ENCODE results near the gene TRIM66. TPM values are rescaled to one million over a fixed set of nuclear protein-coding genes. Genes with fewer than 3 reads are reported as not detected.

The TRIM66 gene
- polyA plus RNA-seq, 2 of the 4 experiments (the other 2 are of a cell fraction) = 2.5 to 9.8 TPM

GRCh38 chr11:8717876-8718753 is 35.6 kb upstream of the TRIM66 start (continued):
- TF ChIP-seq CTCF (IDR thresholded peaks at IDR 0.05) (no peak), RCOR1 (IDR thresholded peaks at IDR 0.05; ENCODE audit: low read depth, low read length) (no peak), TP53 (CRISPR knock-in tag; IDR thresholded peaks at IDR 0.05) (no peak), RAD21 (conservative IDR thresholded peaks at IDR 0.05 in 1 of 2, IDR thresholded peaks at IDR 0.05 in 1 of 2) (peak in 1 of 2 experiments; percentile 23; a peak in 1 of 5 replicates), TFCP2L1 (CRISPR knock-in tag; IDR thresholded peaks at IDR 0.05) (no peak), NPAS2 (CRISPR knock-in tag; IDR thresholded peaks at IDR 0.05; ENCODE audit: borderline replicate concordance) (no peak), ATOH8 (CRISPR knock-in tag; IDR thresholded peaks at IDR 0.05; ENCODE audit: low read depth) (no peak), ESRRA (IDR thresholded peaks at IDR 0.05; ENCODE audit: borderline replicate concordance, low read length) (no peak), PBX3 (IDR thresholded peaks at IDR 0.05) (no peak), FOXS1 (CRISPR knock-in tag; IDR thresholded peaks at IDR 0.05) (no peak), JUN (IDR thresholded peaks at IDR 0.05) (peak in 1 of 2 experiments; percentile 50; a peak in 1 of 5 replicates), CBX2 (IDR thresholded peaks at IDR 0.05; ENCODE audit: borderline replicate concordance, low read depth) (no peak), E2F6 (IDR thresholded peaks at IDR 0.05; ENCODE audit: borderline replicate concordance, low read depth) (no peak), RARB (CRISPR knock-in tag; IDR thresholded peaks at IDR 0.05) (no peak)

- peaks cover 57% of the 10 kb centered on the region for H3K4me1 ChIP-seq
- H3K9me3 ChIP-seq = no peaks in the 10 kb centered on the region
- H3K4me2 ChIP-seq = peak overlapping the region; percentile 80
- FAIRE-seq (no peak), ATAC-seq (peak in 1 of 2 experiments; percentile 16; a peak in 3 of 6 replicates), DNase-seq (ENCODE audit: low read depth in 1 of 2, low spot score in 1 of 2) (no peak)
- no peak overlapping the region for H3K4me3 ChIP-seq
- peak overlapping the region; percentile 80 to 92 for H3K27ac ChIP-seq
- TF ChIP-seq E2F6 (IDR thresholded peaks at IDR 0.05; ENCODE audit: borderline replicate concordance, low read depth) (0 out of 2 replicates have a peak, but pooled peaks have one; percentile 14), CHD4 (IDR thresholded peaks at IDR 0.05; ENCODE audit: borderline replicate concordance) (no peak)
- ChIA-PET CTCF (interaction anchor here (0.8 to 1.7 kb wide), 3 partner anchors 9 to 242 kb away, joined by 3 to 4 read pairs (median 3); no protein-coding TSS in a partner anchor), POLR2A (interaction anchor here (0.6 to 3.0 kb wide), 2 partner anchors 29 to 153 kb away, joined by 5 to 13 read pairs; no protein-coding TSS in a partner anchor)
- WGBS (ENCODE audit: missing lambda C conversion rate) = 62% methylated on average over 7 of the region's 9 CpGs
Observed at GRCh38 chr11:8717544-8717875, 35.0 kb upstream of the TRIM66 start.

GRCh38 chr11:8715501-8715900 is 33.0 kb upstream of the TRIM66 start:
- ATAC-seq (no peak), DNase-seq (ENCODE audit: low read depth in 1 of 2, low spot score in 1 of 2) (no peak), FAIRE-seq (no peak)
- H3K4me2 ChIP-seq = no peak overlapping the region
- no peak overlapping the region for H3K4me3 ChIP-seq
- peak overlapping the region in 1 of 2 experiments; percentile 92; a peak in 2 of 6 replicates for H3K27ac ChIP-seq
- ChIA-PET CTCF (interaction anchor here (1.5 kb wide), 1 partner anchor 10 kb away, joined by 3 read pairs; no protein-coding TSS in a partner anchor), POLR2A (no interaction called here)
- H3K9me3 ChIP-seq = no peaks in the 10 kb centered on the region
- 93% methylated on average over 15 of the region's 15 CpGs for WGBS (ENCODE audit: missing lambda C conversion rate)
- TF ChIP-seq EP300 (IDR thresholded peaks at IDR 0.05) = no peak
- no peak for TF ChIP-seq ZC3H11A (IDR thresholded peaks at IDR 0.05)
- no peak for TF ChIP-seq HOXA7 (CRISPR knock-in tag; IDR thresholded peaks at IDR 0.05)
- TF ChIP-seq BHLHE40 (IDR thresholded peaks at IDR 0.05; ENCODE audit: low read depth, low read length) = no peak
- TF ChIP-seq CHD2 (IDR thresholded peaks at IDR 0.05; ENCODE audit: low read length, partially characterized antibody) = no peak
- no peak for TF ChIP-seq TFCP2L1 (CRISPR knock-in tag; IDR thresholded peaks at IDR 0.05)
- no peak for TF ChIP-seq RCOR1 (IDR thresholded peaks at IDR 0.05; ENCODE audit: low read depth, low read length)
- no peak for TF ChIP-seq HOXB5 (CRISPR knock-in tag; IDR thresholded peaks at IDR 0.05)
- TF ChIP-seq ELK1 (IDR thresholded peaks at IDR 0.05; ENCODE audit: low read depth, low read length) = no peak
- no peak for TF ChIP-seq NPAS2 (CRISPR knock-in tag; IDR thresholded peaks at IDR 0.05; ENCODE audit: borderline replicate concordance)
- TF ChIP-seq HEYL (CRISPR knock-in tag; IDR thresholded peaks at IDR 0.05) = no peak
- H3K4me1 ChIP-seq = peaks cover 39% of the 10 kb centered on the region
